Spleen (tissue), 7 donors: ENCODE measurements around the gene TEX44.

Experiments
- POLR2A ChIP-seq, 3 donors: fragments of 450-650 bp; IDR thresholded peaks; one replicate each; pipeline ENCODE4 v1.5.1; 2017; ENCODE audit warnings: antibody characterized with exemption in 3 of 3, mild to moderate bottlenecking in 1 of 3
- POLR2AphosphoS5 ChIP-seq, 3 donors: sonication (generic); formaldehyde crosslinking; IDR thresholded peaks; one replicate each; pipeline ENCODE4 v1.5.1; 2017; ENCODE audit warnings: antibody characterized with exemption in 3 of 3
- TF ChIP-seq, protein P1 (sequence below), 11 experiments: fragments of 200-600 bp in 7 of 11; fragments of 450-650 bp in 4 of 11; sonication (generic) in 4 of 11; IDR thresholded peaks in 8 of 11; conservative IDR thresholded peaks in 3 of 11; 1 replicate in 7 of 11; 2 replicates in 4 of 11; pipeline versions ENCODE4 v1.4.0 to v1.8.0; 2016 to 2021; ENCODE audit warnings: antibody characterized with exemption in 11 of 11, inconsistent platforms in 4 of 11, mild to moderate bottlenecking in 1 of 11
- donor health status: DM: no; HTN: no; CAD: no; lungs with moderate emphysema.
- donor health status: DM: no; HTN: no; CAD: no.
- donor health status: DM: no; HTN: no; CAD: no.

DNA sequence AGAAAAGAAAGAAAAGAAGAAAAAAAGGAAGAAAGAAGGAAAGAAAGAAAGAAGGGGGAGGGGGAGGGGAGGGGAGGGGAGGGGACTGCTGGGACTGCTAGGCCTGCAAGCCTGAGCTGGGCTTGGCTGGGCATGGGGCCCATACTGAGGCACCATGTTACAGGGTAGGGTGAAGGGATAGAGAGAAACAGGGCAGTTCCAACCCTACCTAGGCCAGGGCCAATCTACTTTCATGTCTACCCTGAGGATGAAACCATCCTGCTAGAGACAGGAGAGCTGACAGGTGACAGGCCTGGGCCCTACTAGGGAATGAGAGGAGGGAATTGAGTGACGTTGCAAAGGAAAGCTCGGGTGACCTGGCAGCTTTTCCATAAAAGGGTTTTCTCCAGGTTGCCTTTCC lies 41.7 kb downstream of the TEX44 start:
- no peak for TF ChIP-seq POLR2AphosphoS5 (IDR thresholded peaks at IDR 0.05)
- no peak for TF ChIP-seq POLR2A (IDR thresholded peaks at IDR 0.05)
- TF ChIP-seq, protein P1, sequence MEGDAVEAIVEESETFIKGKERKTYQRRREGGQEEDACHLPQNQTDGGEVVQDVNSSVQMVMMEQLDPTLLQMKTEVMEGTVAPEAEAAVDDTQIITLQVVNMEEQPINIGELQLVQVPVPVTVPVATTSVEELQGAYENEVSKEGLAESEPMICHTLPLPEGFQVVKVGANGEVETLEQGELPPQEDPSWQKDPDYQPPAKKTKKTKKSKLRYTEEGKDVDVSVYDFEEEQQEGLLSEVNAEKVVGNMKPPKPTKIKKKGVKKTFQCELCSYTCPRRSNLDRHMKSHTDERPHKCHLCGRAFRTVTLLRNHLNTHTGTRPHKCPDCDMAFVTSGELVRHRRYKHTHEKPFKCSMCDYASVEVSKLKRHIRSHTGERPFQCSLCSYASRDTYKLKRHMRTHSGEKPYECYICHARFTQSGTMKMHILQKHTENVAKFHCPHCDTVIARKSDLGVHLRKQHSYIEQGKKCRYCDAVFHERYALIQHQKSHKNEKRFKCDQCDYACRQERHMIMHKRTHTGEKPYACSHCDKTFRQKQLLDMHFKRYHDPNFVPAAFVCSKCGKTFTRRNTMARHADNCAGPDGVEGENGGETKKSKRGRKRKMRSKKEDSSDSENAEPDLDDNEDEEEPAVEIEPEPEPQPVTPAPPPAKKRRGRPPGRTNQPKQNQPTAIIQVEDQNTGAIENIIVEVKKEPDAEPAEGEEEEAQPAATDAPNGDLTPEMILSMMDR (IDR thresholded peaks at IDR 0.05 in 8 of 11, conservative IDR thresholded peaks at IDR 0.05 in 3 of 11), result no peak
